Measurements from ENCODE around the gene METTL14. TPM values are rescaled to one million over a fixed set of nuclear protein-coding genes. Genes with fewer than 3 reads are reported as not detected.

Gene METTL14
- polyA plus RNA-seq, 1 donor: 28.7 TPM

DNA sequence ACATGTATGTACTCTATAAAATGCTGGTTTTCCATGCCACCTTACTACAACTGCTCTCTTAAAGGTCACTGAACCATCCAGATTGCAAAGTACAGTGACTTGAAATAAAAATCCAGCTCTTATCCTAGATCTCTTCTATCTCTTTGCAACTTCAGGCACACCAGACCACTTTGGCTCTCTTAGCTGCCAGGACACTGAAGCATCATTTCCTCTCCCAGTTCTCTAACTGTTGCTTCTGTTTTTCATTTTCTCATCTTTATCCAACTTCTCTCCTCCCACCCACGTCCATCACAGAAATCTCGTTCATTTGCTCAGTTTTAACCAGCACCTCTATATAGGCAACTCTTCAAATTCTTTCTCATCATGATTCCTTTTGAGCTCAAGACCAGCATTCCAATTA lies 74.3 kb downstream of the METTL14 start:
- DNase-seq: no peak

DNA sequence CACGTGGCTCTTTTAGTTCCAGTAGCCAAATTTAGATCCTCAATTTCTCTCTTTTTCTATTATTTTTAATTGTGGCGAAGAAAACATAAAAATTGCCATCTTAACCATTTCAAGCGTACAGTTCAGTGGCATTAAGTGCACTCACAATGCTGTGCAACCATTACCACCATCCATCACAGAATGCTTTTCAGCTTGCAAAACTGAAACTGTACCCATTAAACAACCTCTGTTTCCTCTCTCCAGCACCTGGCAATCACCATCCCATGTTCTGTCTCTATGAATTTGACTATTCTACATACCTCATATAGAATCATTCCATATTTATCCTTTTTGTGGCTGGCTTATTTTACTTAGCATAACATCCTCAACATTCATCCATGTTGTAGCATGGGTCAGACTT lies 74.9 kb downstream of the METTL14 start:
- DNase-seq: no peak

GRCh38 chr4:118760493-118760892 lies 75.3 kb downstream of the METTL14 start:
- DNase-seq: no peak

- DNase-seq: no peak
These were observed 76.3 kb downstream of the METTL14 start for GRCh38 chr4:118761397-118762016.

- DNase-seq: no peak
These were observed 77.0 kb downstream of the METTL14 start for GRCh38 chr4:118762155-118762554.

DNA sequence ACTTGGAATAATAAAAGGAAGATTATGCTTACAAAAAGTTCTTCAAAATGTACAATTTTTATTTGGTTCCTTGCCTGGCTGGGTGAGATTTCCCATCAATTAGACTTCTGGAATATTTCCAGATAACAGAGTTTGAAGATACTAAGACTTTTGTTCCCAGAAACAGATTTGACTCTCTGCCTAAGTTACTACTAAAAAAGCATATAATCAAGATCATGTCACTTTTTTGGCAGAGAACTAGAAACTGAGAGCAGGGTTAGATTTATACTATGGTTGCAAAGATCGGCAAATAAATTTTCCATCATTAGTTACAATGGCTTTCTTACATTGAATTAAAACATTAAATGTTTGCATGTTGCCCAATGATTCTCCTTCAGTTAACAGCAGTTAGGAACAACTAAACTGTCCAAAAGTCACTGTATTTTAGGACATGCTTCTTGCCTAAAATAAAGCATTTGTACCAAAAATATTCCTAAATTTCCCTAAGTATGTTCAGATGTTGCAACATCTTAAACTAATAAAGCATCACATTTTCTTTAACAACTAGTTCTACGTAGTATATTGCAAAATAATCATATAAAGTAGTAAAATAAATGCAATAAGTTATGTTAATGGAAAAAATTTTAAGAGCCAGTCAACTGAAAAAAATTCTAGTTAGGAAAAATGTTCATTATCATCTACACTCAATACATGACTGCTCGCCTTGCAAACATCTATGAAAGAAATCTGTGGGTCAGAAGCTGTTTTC lies 77.7 kb downstream of the METTL14 start:
- no peak for DNase-seq

Other genes with a start within 250 kb of the METTL14 start
- gene SEC24D, start 150.7 kb downstream of the METTL14 start, polyA plus RNA-seq (ENCODE audit: insufficient read length): 41.3 TPM
- 155 TPM for gene SYNPO2, start 203.5 kb downstream of the METTL14 start, polyA plus RNA-seq (ENCODE audit: insufficient read length)